HAP-1 (cell line): ENCODE data around the gene MSRB1.

Source experiments
- DNase-seq, 2 experiments: peaks; one replicate each; pipeline ENCODE4 v3.0.0-alpha.2; 2016 to 2020; ENCODE audit warnings: low spot score in 2 of 2
- H3K27me3 ChIP-seq: fragments of 250-450 bp; sonication (Bioruptor Pico); 2 replicates; pipeline ENCODE4 v1.5.1; 2020; ENCODE audit warnings: low read depth, mild to moderate bottlenecking, moderate library complexity
- H3K36me3 ChIP-seq: fragments of 250-450 bp; sonication (Bioruptor Pico); replicated peaks from 2 replicates; pipeline ENCODE4 v1.5.1; 2020; ENCODE audit warnings: mild to moderate bottlenecking
- H3K4me1 ChIP-seq: fragments of 250-450 bp; sonication (Bioruptor Pico); 2 replicates; pipeline ENCODE4 v1.5.1; 2020; ENCODE audit warnings: mild to moderate bottlenecking
- H3K4me3 ChIP-seq: fragments of 250-450 bp; sonication (Bioruptor Pico); 2 replicates; pipeline ENCODE4 v1.5.1; 2020; ENCODE audit warnings: mild to moderate bottlenecking, moderate library complexity
- H3K9me3 ChIP-seq: fragments of 250-450 bp; sonication (Bioruptor Pico); 2 replicates; pipeline ENCODE4 v1.5.1; 2020; ENCODE audit warnings: mild to moderate bottlenecking, moderate library complexity
- in situ Hi-C: fragments of 300-500 bp; cut with MboI; formaldehyde crosslinking; loops from 3 replicates; pipeline ENCODE4 v1.14.3; 2020; ENCODE audit warnings: low sequenced_read_pairs, inconsistent platforms, mixed read lengths

The MSRB1 gene

DNA sequence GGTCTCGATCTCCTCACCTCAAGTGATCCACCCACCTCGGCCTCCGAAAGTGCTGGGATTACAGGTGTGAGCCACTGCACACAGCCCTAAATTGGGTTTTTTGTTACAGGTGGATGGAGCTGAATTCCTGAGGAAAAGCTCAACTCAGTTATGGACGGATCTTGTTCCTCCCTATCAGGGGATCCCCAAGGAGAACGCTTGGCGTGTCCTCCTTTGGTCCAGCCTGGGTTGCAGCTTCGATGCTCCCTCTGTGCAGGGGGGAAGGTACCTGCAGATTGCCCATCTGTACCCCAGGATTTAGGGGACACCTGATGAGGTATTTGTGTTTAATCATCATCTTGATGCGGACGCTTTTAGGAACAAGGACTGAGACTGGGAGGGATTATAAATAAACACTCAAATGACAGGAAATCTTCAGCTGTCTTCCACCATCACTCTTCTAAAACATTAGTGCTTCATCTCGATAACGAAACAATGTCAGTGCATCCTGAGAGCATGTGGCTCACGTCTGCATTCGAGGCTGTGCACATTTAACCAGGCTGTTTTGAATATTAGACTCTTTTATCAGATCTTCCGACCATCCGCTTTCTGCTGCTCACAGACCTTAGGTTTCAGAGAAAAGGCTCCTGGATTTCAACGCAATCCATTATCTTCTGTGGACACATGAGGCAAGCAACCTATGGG is 52.8 kb downstream of the MSRB1 start:
- Histone ChIP-seq H3K4me1 (no peaks in the 10 kb centered on the region), H3K27me3 (0 out of 2 replicates have a peak, but pooled peaks cover 13% of the 10 kb centered on the region), H3K4me3 (no peak overlapping the region), H3K36me3 (no peaks in the 10 kb centered on the region), H3K9me3 (no peaks in the 10 kb centered on the region)
- in situ Hi-C loops = no loop called here
- no peak for DNase-seq
